ENCODE results near the gene B9D1. TPM values are rescaled to one million over a fixed set of nuclear protein-coding genes. Genes with fewer than 3 reads are reported as not detected.

B9D1 gene
- total and polyA plus RNA-seq, 9 of the 15 experiments (the other 6 are each of a cell fraction or from before 2014, with no cell fraction given) = 8.9 to 28.0 (median 17.9) TPM

DNA sequence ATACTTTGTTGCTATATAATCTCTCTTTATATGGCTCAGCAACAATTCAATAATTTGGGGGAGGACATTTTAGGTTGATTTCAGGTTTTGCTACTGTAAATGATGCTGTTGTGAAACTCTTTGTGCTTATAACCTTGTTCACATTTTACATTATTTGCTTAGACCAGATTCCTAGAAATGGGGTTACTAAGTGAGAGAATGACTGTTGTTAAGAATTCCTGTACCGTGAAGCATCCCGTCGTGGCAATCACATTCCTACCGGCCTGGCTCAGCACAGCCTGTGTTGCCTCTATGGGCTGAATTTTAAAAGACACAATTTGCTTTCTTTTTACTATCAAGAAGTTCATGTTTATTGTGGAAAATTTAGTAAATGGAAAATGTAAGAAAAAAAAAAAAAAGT is 31.4 kb downstream of the B9D1 start (continued):
- TF ChIP-seq SAP30 (IDR thresholded peaks at IDR 0.05; ENCODE audit: borderline replicate concordance, insufficient read depth, low read depth, low read length, poor library complexity, severe bottlenecking) (no peak), TFE3 (CRISPR knock-in tag; IDR thresholded peaks at IDR 0.05) (no peak), PTBP1 (IDR thresholded peaks at IDR 0.05; ENCODE audit: low read depth, low read length) (no peak), NR2C1 (IDR thresholded peaks at IDR 0.05) (no peak), NR2C1 (tag; IDR thresholded peaks at IDR 0.05) (no peak)

GRCh38 chr17:19330271-19330670 is 32.3 kb downstream of the B9D1 start:
- H3K9ac ChIP-seq (ENCODE audit: insufficient read depth in 1 of 2, low read depth in 2 of 2, low read length in 2 of 2) = no peak overlapping the region
- H3K4me1 ChIP-seq (replicated peaks in 1 of 2; ENCODE audit: control insufficient read depth in 2 of 2, insufficient read depth in 2 of 2, low read length in 2 of 2) = peaks cover 0 to 7% of the 10 kb centered on the region in 2 experiments; a peak in 2 of 5 replicates
- H3K36me3 ChIP-seq (ENCODE audit: control insufficient read depth, insufficient read depth, low read length) = no peaks in the 10 kb centered on the region; the same call in 2 of the 3 replicates
- TF ChIP-seq RHOXF2B (CRISPR knock-in tag; conservative IDR thresholded peaks at IDR 0.05) (no peak), ILF3 (IDR thresholded peaks at IDR 0.05; ENCODE audit: borderline replicate concordance) (no peak), SAFB (IDR thresholded peaks at IDR 0.05; ENCODE audit: borderline replicate concordance, low read depth, low read length) (no peak), SRF (CRISPR knock-in tag; IDR thresholded peaks at IDR 0.05) (no peak), CTBP1 (IDR thresholded peaks at IDR 0.05; ENCODE audit: borderline replicate concordance) (no peak), KDM1A (IDR thresholded peaks at IDR 0.05) (no peak), ZNF143 (CRISPR knock-in tag; IDR thresholded peaks at IDR 0.05) (no peak), ZNF717 (CRISPR knock-in tag; IDR thresholded peaks at IDR 0.05) (no peak), DPF2 (IDR thresholded peaks at IDR 0.05) (no peak)
- TF ChIP-seq, protein P1, sequence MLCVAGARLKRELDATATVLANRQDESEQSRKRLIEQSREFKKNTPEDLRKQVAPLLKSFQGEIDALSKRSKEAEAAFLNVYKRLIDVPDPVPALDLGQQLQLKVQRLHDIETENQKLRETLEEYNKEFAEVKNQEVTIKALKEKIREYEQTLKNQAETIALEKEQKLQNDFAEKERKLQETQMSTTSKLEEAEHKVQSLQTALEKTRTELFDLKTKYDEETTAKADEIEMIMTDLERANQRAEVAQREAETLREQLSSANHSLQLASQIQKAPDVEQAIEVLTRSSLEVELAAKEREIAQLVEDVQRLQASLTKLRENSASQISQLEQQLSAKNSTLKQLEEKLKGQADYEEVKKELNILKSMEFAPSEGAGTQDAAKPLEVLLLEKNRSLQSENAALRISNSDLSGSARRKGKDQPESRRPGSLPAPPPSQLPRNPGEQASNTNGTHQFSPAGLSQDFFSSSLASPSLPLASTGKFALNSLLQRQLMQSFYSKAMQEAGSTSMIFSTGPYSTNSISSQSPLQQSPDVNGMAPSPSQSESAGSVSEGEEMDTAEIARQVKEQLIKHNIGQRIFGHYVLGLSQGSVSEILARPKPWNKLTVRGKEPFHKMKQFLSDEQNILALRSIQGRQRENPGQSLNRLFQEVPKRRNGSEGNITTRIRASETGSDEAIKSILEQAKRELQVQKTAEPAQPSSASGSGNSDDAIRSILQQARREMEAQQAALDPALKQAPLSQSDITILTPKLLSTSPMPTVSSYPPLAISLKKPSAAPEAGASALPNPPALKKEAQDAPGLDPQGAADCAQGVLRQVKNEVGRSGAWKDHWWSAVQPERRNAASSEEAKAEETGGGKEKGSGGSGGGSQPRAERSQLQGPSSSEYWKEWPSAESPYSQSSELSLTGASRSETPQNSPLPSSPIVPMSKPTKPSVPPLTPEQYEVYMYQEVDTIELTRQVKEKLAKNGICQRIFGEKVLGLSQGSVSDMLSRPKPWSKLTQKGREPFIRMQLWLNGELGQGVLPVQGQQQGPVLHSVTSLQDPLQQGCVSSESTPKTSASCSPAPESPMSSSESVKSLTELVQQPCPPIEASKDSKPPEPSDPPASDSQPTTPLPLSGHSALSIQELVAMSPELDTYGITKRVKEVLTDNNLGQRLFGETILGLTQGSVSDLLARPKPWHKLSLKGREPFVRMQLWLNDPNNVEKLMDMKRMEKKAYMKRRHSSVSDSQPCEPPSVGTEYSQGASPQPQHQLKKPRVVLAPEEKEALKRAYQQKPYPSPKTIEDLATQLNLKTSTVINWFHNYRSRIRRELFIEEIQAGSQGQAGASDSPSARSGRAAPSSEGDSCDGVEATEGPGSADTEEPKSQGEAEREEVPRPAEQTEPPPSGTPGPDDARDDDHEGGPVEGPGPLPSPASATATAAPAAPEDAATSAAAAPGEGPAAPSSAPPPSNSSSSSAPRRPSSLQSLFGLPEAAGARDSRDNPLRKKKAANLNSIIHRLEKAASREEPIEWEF (CRISPR knock-in tag; IDR thresholded peaks at IDR 0.05) = no peak
- DNase-seq (ENCODE audit: extremely low read depth in 1 of 4, low spot score in 3 of 4) (no peak), FAIRE-seq (no peak), ATAC-seq (no peak)
- no peaks in the 10 kb centered on the region for H3K9me1 ChIP-seq (ENCODE audit: control insufficient read depth, insufficient read depth, low read length)
- in situ Hi-C loops (cut with MboI) = no loop called here
- H3K9me3 ChIP-seq (replicated peaks; ENCODE audit: control insufficient read depth, insufficient read depth, low read depth, low read length) = no peaks in the 10 kb centered on the region
- H3K4me2 ChIP-seq (ENCODE audit: insufficient read depth, low read length) = no peak overlapping the region
- H3K79me2 ChIP-seq (ENCODE audit: control insufficient read depth, insufficient read depth, low read length) = no peaks in the 10 kb centered on the region
- intact Hi-C loops (cut with micrococcal nuclease) = no loop called here
- CTCF ChIA-PET (ENCODE audit: low intra/inter-chr PET ratio) = no interaction called here
- no peaks in the 10 kb centered on the region for H3K27me3 ChIP-seq (ENCODE audit: control insufficient read depth in 2 of 2, insufficient read depth in 2 of 2, low read length in 2 of 2)
- no peak overlapping the region for H2AFZ ChIP-seq (ENCODE audit: low read depth, low read length)
- no TSS peak for BruUV-seq (replicated peaks)
- H4K20me1 ChIP-seq (replicated peaks; ENCODE audit: control insufficient read depth, insufficient read depth, low read length) = no peaks in the 10 kb centered on the region
- no peak overlapping the region for H3K4me3 ChIP-seq
- POLR2A ChIA-PET = interaction anchor here (0.8 to 1.1 kb wide), 2 partner anchors 17 to 57 kb away, joined by 3 read pairs; no protein-coding TSS in a partner anchor
- 35% methylated on average over 3 of the region's 3 CpGs for WGBS (ENCODE audit: insufficient coverage, low coverage, missing lambda C conversion rate)
- H3K27ac ChIP-seq (ENCODE audit: extremely low read depth, low read depth, low read length) = no peak overlapping the region

All from K562 (cell line).